GM12892 (cell line): Measurements from ENCODE around the gene BSPRY.

Source experiments
- POLR2A ChIP-seq: IDR thresholded peaks from 2 replicates; pipeline ENCODE4 v1.6.1; 2011; ENCODE audit warnings: low read depth, low read length, control low read depth
- POLR2AphosphoS5 ChIP-seq: IDR thresholded peaks from 2 replicates; pipeline ENCODE4 v1.6.1; 2011; ENCODE audit warnings: low read depth, low read length, control low read depth

- TF ChIP-seq POLR2AphosphoS5 (no peak), POLR2A (no peak)
Observed at GRCh38 chr9:113386571-113387393, 37.4 kb downstream of the BSPRY start.
